WTC11 (cell line): Measurements from ENCODE around the gene KLHDC7A. TPM values are rescaled to one million over a fixed set of nuclear protein-coding genes. Genes with fewer than 3 reads are reported as not detected.
A peak's percentile ranks its signal among the peaks of the same experiment; 100 is the strongest.

ENCODE experiments used
- ATAC-seq: fragments of 200-7000 bp; cut with Tn5 transposase; 2 replicates; pipeline ENCODE4 v1.10.0; 2021; ENCODE audit warnings: mild to moderate bottlenecking, moderate library complexity
- CTCF ChIA-PET: fragments of 300-600 bp; sonication (Branson Sonifier 250); formaldehyde crosslinking; loops from one replicate; lab custom pipeline; 2021; ENCODE audit warnings: antibody characterized with exemption; lab: Charles Lee
- POLR2A ChIA-PET: fragments of 350-600 bp; sonication (Branson Sonifier 250); formaldehyde crosslinking; loops from one replicate; lab custom pipeline; 2021; ENCODE audit warnings: antibody characterized with exemption; lab: Charles Lee
- DNase-seq: peaks from one replicate; pipeline ENCODE4 v3.0.0; 2021; ENCODE audit warnings: low spot score
- H3K27ac Mint-ChIP-seq: 2 replicates; pipeline ENCODE4 v1.8.0; 2021; ENCODE audit warnings: mixed read lengths
- H3K27me3 Mint-ChIP-seq: 2 replicates; pipeline ENCODE4 v1.8.0; 2021; ENCODE audit warnings: low read depth, mild to moderate bottlenecking, moderate library complexity, mixed read lengths
- H3K36me3 Mint-ChIP-seq: 2 replicates; pipeline ENCODE4 v1.8.0; 2021; ENCODE audit warnings: mixed read lengths
- H3K4me1 Mint-ChIP-seq: 2 replicates; pipeline ENCODE4 v1.8.0; 2022; ENCODE audit warnings: mixed read lengths
- H3K4me3 Mint-ChIP-seq: 2 replicates; pipeline ENCODE4 v1.8.0; 2021; ENCODE audit warnings: mild to moderate bottlenecking, moderate library complexity, mixed read lengths
- H3K9me3 Mint-ChIP-seq: 2 replicates; pipeline ENCODE4 v1.8.0; 2021; ENCODE audit warnings: mixed read lengths
- ATF1 ChIP-seq: sonication (generic); formaldehyde crosslinking; IDR thresholded peaks from 2 replicates; pipeline ENCODE4 v1.8.1; 2023; ENCODE audit warnings: mild to moderate bottlenecking, moderate library complexity, missing genetic modification reagents
- ATF3 ChIP-seq: sonication (generic); formaldehyde crosslinking; conservative IDR thresholded peaks from 2 replicates; pipeline ENCODE4 v1.8.1; 2022; ENCODE audit warnings: mild to moderate bottlenecking, missing genetic modification reagents
- CBFB ChIP-seq: sonication (generic); formaldehyde crosslinking; IDR thresholded peaks from 2 replicates; pipeline ENCODE4 v1.8.1; 2022; ENCODE audit warnings: mild to moderate bottlenecking, low read depth, missing genetic modification reagents
- CREB1 ChIP-seq: sonication (generic); formaldehyde crosslinking; IDR thresholded peaks from 2 replicates; pipeline ENCODE4 v1.8.0; 2023; ENCODE audit warnings: mild to moderate bottlenecking, missing genetic modification reagents
- ELF4 ChIP-seq: sonication (generic); formaldehyde crosslinking; IDR thresholded peaks from 2 replicates; pipeline ENCODE4 v1.8.1; 2022; ENCODE audit warnings: low read depth, mild to moderate bottlenecking, moderate library complexity, missing genetic modification reagents
- ETV6 ChIP-seq: sonication (generic); formaldehyde crosslinking; IDR thresholded peaks from 2 replicates; pipeline ENCODE4 v1.8.1; 2022; ENCODE audit warnings: mild to moderate bottlenecking, missing genetic modification reagents
- FOXK1 ChIP-seq: sonication (generic); formaldehyde crosslinking; IDR thresholded peaks from 2 replicates; pipeline ENCODE4 v1.8.0; 2022; ENCODE audit warnings: mild to moderate bottlenecking, moderate library complexity, missing genetic modification reagents
- FOXP4 ChIP-seq: sonication (generic); formaldehyde crosslinking; IDR thresholded peaks from 2 replicates; pipeline ENCODE4 v1.8.0; 2022; ENCODE audit warnings: mild to moderate bottlenecking, missing genetic modification reagents
- GTF2I ChIP-seq: fragments of 250-450 bp; sonication (Bioruptor Pico); conservative IDR thresholded peaks from 2 replicates; pipeline ENCODE4 v1.4.0; 2021; ENCODE audit warnings: mild to moderate bottlenecking
- HMGA2 ChIP-seq: fragments of 250-450 bp; sonication (Bioruptor Pico); IDR thresholded peaks from 2 replicates; pipeline ENCODE4 v1.4.0; 2021; ENCODE audit warnings: mild to moderate bottlenecking, moderate library complexity
- JUN ChIP-seq: sonication (generic); formaldehyde crosslinking; IDR thresholded peaks from 2 replicates; pipeline ENCODE4 v1.8.0; 2023; ENCODE audit warnings: mild to moderate bottlenecking, missing genetic modification reagents
- NFE2L1 ChIP-seq: sonication (generic); formaldehyde crosslinking; IDR thresholded peaks from 2 replicates; pipeline ENCODE4 v1.8.1; 2023; ENCODE audit warnings: missing genetic modification reagents
- OVOL2 ChIP-seq: fragments of 250-450 bp; sonication (Bioruptor Pico); IDR thresholded peaks from 2 replicates; pipeline ENCODE4 v1.9.0; 2021; ENCODE audit warnings: mild to moderate bottlenecking, borderline replicate concordance
- TCF7 ChIP-seq: sonication (generic); formaldehyde crosslinking; IDR thresholded peaks from 2 replicates; pipeline ENCODE4 v1.8.0; 2022; ENCODE audit warnings: mild to moderate bottlenecking, low read depth, missing genetic modification reagents, moderate library complexity
- ZBTB21 ChIP-seq: sonication (generic); formaldehyde crosslinking; IDR thresholded peaks from 2 replicates; pipeline ENCODE4 v1.8.1; 2023; ENCODE audit warnings: mild to moderate bottlenecking, missing genetic modification reagents, borderline replicate concordance
- ZMAT4 ChIP-seq: fragments of 250-450 bp; sonication (Bioruptor Pico); IDR thresholded peaks from 2 replicates; pipeline ENCODE4 v1.9.0; 2021; ENCODE audit warnings: mild to moderate bottlenecking
- ZNF317 ChIP-seq: sonication (generic); formaldehyde crosslinking; IDR thresholded peaks from 2 replicates; pipeline ENCODE4 v1.8.1; 2023; ENCODE audit warnings: low read depth, mild to moderate bottlenecking, moderate library complexity, missing genetic modification reagents, borderline replicate concordance
- ZNF512 ChIP-seq: sonication (generic); formaldehyde crosslinking; IDR thresholded peaks from 2 replicates; pipeline ENCODE4 v1.8.1; 2022; ENCODE audit warnings: missing genetic modification reagents, borderline replicate concordance
- ZNF671 ChIP-seq: fragments of 250-450 bp; sonication (Bioruptor Pico); IDR thresholded peaks from 2 replicates; pipeline ENCODE4 v1.8.0; 2021; ENCODE audit warnings: mild to moderate bottlenecking
- total RNA-seq: library from RNA; stranded (reverse); gene quantifications from 3 replicates; pipeline ENCODE4 v1.2.3, GENCODE V29; 2021
- TF ChIP-seq, protein P1 (sequence below): sonication (generic); formaldehyde crosslinking; IDR thresholded peaks from 2 replicates; pipeline ENCODE4 v1.8.1; 2022; ENCODE audit warnings: mild to moderate bottlenecking, moderate library complexity, missing genetic modification reagents
- TF ChIP-seq, protein P2 (sequence below): sonication (generic); formaldehyde crosslinking; IDR thresholded peaks from 2 replicates; pipeline ENCODE4 v1.8.0; 2022; ENCODE audit warnings: mild to moderate bottlenecking, missing genetic modification reagents
- TF ChIP-seq, protein P3 (sequence below): sonication (generic); formaldehyde crosslinking; IDR thresholded peaks from 2 replicates; pipeline ENCODE4 v1.8.0; 2023; ENCODE audit warnings: missing genetic modification reagents

Gene KLHDC7A
- total RNA-seq, 1 experiment from 2014 or later, result 14.3 TPM

DNA sequence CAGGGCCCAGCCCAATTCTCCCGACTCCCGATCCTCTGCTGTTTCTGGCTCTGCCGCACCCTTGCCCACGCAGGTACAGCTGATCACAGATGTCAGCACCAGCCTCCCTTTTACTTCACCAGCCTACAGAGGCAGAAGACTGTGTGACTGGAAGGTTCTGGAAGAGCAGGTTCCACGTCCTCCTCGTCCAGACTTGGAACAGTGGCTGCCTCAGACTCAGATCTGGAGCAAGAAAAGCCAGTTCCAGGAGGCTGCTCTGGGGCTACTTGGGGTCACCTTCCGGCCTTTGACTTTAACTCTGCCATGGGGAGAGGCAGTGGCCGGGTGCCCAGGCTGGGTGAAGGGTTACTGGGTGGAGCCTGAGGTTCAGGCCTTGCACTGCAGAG is 16.1 kb upstream of the KLHDC7A start (continued):
- TF ChIP-seq, protein P1, sequence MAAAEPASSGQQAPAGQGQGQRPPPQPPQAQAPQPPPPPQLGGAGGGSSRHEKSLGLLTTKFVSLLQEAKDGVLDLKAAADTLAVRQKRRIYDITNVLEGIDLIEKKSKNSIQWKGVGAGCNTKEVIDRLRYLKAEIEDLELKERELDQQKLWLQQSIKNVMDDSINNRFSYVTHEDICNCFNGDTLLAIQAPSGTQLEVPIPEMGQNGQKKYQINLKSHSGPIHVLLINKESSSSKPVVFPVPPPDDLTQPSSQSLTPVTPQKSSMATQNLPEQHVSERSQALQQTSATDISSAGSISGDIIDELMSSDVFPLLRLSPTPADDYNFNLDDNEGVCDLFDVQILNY (CRISPR knock-in tag), result no peak

DNA sequence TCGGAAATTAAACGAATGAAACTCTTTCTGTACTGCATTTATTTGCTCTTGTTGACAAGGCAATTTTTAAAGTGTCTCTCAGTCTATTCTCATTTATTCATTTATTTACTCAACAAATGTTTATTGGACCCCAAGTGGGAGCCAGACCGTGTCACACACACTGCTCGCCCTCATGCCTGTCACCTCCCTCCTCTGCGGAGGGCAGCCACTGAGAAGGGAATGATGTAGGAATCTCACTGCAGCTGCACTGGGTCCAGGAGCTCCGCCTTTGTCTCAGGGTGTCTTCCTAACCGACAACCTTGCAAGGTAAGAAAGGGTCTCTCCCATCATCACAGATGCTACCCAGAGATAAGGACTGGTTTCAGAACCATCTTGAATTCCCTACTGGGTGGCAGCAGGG is 14.1 kb upstream of the KLHDC7A start:
- Mint-ChIP-seq H3K4me1 (peaks cover 22% of the 10 kb centered on the region), H3K9me3 (peaks cover 10% of the 10 kb centered on the region), H3K27me3 (peaks cover 24% of the 10 kb centered on the region), H3K4me3 (no peak overlapping the region), H3K27ac (no peak overlapping the region), H3K36me3 (peaks cover 9% of the 10 kb centered on the region)
- POLR2A ChIA-PET, result interaction anchor here (0.5 to 0.6 kb wide), 2 partner anchors 33 to 48 kb away, joined by 3 to 7 read pairs; no protein-coding TSS in a partner anchor
- DNase-seq (no peak), ATAC-seq (no peak)
- TF ChIP-seq ZBTB21 (CRISPR knock-in tag) (no peak), ZMAT4 (CRISPR knock-in tag) (no peak), OVOL2 (CRISPR knock-in tag) (no peak), NFE2L1 (CRISPR knock-in tag) (no peak), JUN (CRISPR knock-in tag) (no peak), CBFB (CRISPR knock-in tag) (no peak), GTF2I (CRISPR knock-in tag) (no peak)
- TF ChIP-seq, protein P2, sequence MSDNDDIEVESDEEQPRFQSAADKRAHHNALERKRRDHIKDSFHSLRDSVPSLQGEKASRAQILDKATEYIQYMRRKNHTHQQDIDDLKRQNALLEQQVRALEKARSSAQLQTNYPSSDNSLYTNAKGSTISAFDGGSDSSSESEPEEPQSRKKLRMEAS, result no peak
- TF ChIP-seq, protein P3, sequence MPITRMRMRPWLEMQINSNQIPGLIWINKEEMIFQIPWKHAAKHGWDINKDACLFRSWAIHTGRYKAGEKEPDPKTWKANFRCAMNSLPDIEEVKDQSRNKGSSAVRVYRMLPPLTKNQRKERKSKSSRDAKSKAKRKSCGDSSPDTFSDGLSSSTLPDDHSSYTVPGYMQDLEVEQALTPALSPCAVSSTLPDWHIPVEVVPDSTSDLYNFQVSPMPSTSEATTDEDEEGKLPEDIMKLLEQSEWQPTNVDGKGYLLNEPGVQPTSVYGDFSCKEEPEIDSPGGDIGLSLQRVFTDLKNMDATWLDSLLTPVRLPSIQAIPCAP (CRISPR knock-in tag), result no peak
- CTCF ChIA-PET, result interaction anchor here (0.7 to 1.6 kb wide), 6 partner anchors 20 to 232 kb away, joined by 3 to 10 read pairs (median 3); no protein-coding TSS in a partner anchor

- H3K36me3 Mint-ChIP-seq, result peaks cover 9% of the 10 kb centered on the region
- H3K27ac Mint-ChIP-seq, result no peak overlapping the region
- H3K9me3 Mint-ChIP-seq, result peaks cover 10% of the 10 kb centered on the region
- peaks cover 16% of the 10 kb centered on the region for H3K27me3 Mint-ChIP-seq
- ChIA-PET POLR2A (no interaction called here), CTCF (interaction anchor here (0.8 to 2.6 kb wide), 7 partner anchors 11 to 144 kb away, joined by 3 to 18 read pairs (median 4); partner anchors contain the start of gene KLHDC7A)
- DNase-seq, result no peak
- no peak overlapping the region for H3K4me3 Mint-ChIP-seq
- H3K4me1 Mint-ChIP-seq, result peaks cover 25% of the 10 kb centered on the region
- peak; percentile 52 for ATAC-seq
- TF ChIP-seq, protein P3 (CRISPR knock-in tag), result no peak
- no peak for TF ChIP-seq ELF4 (CRISPR knock-in tag)
- TF ChIP-seq TCF7 (CRISPR knock-in tag), result no peak
- TF ChIP-seq ATF1 (CRISPR knock-in tag), result no peak
- no peak for TF ChIP-seq NFE2L1 (CRISPR knock-in tag)
- TF ChIP-seq FOXK1 (CRISPR knock-in tag), result no peak
- TF ChIP-seq ETV6 (CRISPR knock-in tag), result no peak
- TF ChIP-seq HMGA2, result no peak
- TF ChIP-seq ZNF671 (CRISPR knock-in tag), result no peak
- TF ChIP-seq ATF3 (CRISPR knock-in tag), result no peak
- no peak for TF ChIP-seq FOXP4
- no peak for TF ChIP-seq CREB1 (CRISPR knock-in tag)
- no peak for TF ChIP-seq ZNF512 (CRISPR knock-in tag)
- no peak for TF ChIP-seq ZNF317
- TF ChIP-seq GTF2I (CRISPR knock-in tag), result no peak
- no peak for TF ChIP-seq CBFB (CRISPR knock-in tag)
Measured at GRCh38 chr1:18468570-18468969, 12.2 kb upstream of the KLHDC7A start.
